ENCODE measurements around the gene SPINK14.

SPINK14 gene

GRCh38 chr5:148201151-148201550 lies 32.8 kb downstream of the SPINK14 start:
- no peak for DNase-seq (ENCODE audit: low read depth, low spot score)

- no peak for DNase-seq (ENCODE audit: low read depth, low spot score)
Measured at GRCh38 chr5:148202531-148203203, 34.3 kb downstream of the SPINK14 start, which contains the start of gene SPINK6. SPINK6 (plus strand) TSS chr5:148203042; CDS start chr5:148203097, 55 bp downstream.

DNA sequence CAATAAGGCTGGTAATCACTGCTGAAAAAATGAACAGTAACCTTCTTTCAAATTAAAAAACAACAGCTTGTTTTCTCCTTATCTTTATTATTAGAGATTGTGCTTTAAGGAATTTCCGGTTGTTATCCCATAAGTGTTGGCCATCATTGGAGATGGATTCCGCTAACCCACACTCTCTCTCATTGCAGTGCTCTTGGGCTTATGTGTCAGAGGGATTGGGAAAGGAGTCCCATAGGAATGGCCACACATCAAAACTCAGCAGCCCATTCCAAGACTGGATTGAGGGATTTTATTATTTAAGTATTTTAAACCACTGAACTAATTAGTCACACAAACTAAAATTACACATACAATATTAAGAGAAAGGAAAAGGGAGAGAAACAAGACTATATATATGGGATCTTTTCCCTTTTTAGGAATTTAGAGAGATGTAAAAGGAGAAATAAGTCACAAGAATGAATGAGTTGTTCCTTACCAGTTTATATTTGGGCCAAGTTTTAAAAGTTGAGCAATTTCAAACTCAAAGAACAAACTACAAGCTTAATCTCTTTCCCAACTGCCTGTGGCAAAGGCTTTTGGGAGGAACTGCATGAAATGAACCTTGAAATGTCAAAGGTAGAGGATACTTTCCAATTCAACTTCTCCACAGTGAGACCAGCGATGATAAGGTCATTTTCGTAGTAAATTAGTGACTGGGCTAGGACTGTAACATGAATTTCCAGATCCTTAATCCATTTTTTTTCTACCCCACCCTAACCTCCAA lies 36.9 kb downstream of the SPINK14 start:
- DNase-seq (ENCODE audit: low read depth, low spot score) = no peak

GRCh38 chr5:148205865-148206264 lies 37.5 kb downstream of the SPINK14 start:
- DNase-seq (ENCODE audit: low read depth, low spot score) = no peak

- DNase-seq (ENCODE audit: low read depth, low spot score) = no peak
Measured at GRCh38 chr5:148206620-148207019, 38.3 kb downstream of the SPINK14 start.

DNA sequence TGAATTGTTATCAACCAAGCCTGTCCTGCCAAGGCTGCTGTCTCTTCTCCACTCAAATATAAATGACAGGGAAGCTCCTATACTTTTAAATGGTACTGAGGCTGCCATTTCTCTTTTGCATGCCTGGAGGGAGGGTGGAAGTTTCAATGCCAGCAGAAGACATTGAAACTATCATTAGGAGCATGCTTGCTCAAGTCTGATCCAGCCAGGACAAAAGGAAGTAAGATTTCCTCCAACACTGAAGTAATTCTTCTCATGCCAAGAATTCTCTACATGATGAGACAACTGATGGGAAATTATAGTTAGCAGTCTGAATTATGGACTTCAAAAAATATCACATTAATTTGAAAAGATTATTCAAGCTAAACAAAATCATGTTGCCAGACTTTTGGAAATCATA lies 39.9 kb downstream of the SPINK14 start:
- DNase-seq (ENCODE audit: low read depth, low spot score) = no peak

- no peak for DNase-seq (ENCODE audit: low read depth, low spot score)
Measured at GRCh38 chr5:148209151-148209770, 40.9 kb downstream of the SPINK14 start.

GRCh38 chr5:148214665-148215185 lies 46.4 kb downstream of the SPINK14 start:
- DNase-seq (ENCODE audit: low read depth, low spot score) = no peak

DNA sequence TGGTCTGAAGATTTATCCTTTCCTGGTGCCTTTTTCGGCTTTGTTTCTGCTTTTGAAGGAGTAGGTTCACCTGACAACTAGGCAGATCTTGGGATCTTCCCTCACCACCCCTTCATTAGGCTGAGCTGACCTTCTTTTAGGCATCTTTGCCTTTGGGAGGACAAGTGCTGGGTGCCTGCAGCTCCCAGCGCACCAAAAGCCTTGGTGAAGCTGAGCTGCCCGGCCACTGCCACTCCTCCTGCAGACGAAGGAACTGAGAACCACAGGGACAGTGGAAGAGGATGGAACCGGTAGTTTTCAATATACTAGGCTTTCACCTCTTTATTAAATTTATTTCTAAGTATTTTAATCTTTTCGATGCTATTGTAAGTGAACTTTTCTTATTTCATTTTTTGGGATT lies 53.2 kb downstream of the SPINK14 start:
- no peak for DNase-seq (ENCODE audit: low read depth, low spot score)

DNA sequence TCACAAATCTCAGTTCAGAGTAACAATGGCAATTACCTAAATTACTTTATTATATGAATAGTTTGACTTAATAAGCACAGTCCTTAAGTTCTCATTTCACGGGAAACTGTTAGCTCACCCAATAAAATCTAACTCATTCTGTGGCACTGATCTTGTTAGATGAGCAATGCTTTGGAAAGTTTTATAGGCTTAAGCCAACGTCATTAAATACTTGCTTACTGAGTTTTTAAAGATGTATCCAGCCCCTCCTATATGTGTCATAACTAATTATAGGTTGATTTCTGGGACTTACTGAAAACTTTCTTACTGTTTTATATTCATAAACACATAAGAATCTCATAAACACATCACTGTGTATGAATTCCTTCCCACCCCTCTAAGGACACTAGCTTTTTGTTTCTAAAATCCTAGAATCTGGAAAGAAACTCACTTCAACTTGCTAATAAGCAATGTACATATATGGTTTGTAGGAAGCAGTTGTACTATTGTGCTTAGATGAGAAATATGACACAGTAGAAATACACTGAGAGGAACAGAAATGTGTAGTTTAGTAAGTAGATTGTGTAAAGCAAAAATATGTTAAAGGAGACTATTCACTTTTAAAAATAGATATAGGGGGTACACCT lies 55.9 kb downstream of the SPINK14 start:
- no peak for DNase-seq (ENCODE audit: low read depth, low spot score)

Data from ELF-1 (cell line).